ENCODE results near the gene UBN1.

GRCh38 chr16:4884972-4885874 lies 37.9 kb downstream of the UBN1 start:
- no peak for TF ChIP-seq CTCF (IDR thresholded peaks at IDR 0.05)
- TF ChIP-seq POLR2A (IDR thresholded peaks at IDR 0.05), result no peak
